Tibial nerve (tissue), 4 donors: Measurements from ENCODE around the gene SLC30A2. TPM values are rescaled to one million over a fixed set of nuclear protein-coding genes. Genes with fewer than 3 reads are reported as not detected.

Experiments
- DNase-seq, 2 donors: peaks; one replicate each; pipeline ENCODE4 v3.0.0-alpha.2; 2019; ENCODE audit warnings: low spot score in 2 of 2
- H3K27ac ChIP-seq, 4 donors: fragments of 200-600 bp; sonication (generic) in 3 of 4; one replicate each; pipeline ENCODE4 v1.5.1; 2017 to 2019; ENCODE audit warnings: mild to moderate bottlenecking in 1 of 4
- H3K27me3 ChIP-seq, 2 donors: fragments of 200-600 bp; sonication (generic) in 1 of 2; one replicate each; pipeline versions ENCODE4 v1.5.1 to v1.6.0; 2017 to 2019
- H3K36me3 ChIP-seq, 3 donors: fragments of 200-600 bp; sonication (generic); one replicate each; pipeline ENCODE4 v1.5.1; 2018 to 2019
- H3K4me1 ChIP-seq, 4 donors: fragments of 200-600 bp; sonication (generic) in 3 of 4; one replicate each; pipeline ENCODE4 v1.5.1; 2017 to 2019
- H3K4me3 ChIP-seq, 4 donors: fragments of 200-600 bp; sonication (generic) in 3 of 4; one replicate each; pipeline ENCODE4 v1.5.1; 2017 to 2019; ENCODE audit warnings: mild to moderate bottlenecking in 1 of 4, moderate library complexity in 1 of 4
- H3K9me3 ChIP-seq, 4 donors: fragments of 200-600 bp; sonication (generic) in 3 of 4; one replicate each; pipeline ENCODE4 v1.5.1; 2017 to 2019
- EP300 ChIP-seq, 2 donors: sonication (generic); formaldehyde crosslinking; IDR thresholded peaks; one replicate each; pipeline ENCODE4 v1.6.1; 2017; ENCODE audit warnings: antibody characterized with exemption in 2 of 2, mild to moderate bottlenecking in 1 of 2
- POLR2A ChIP-seq, 2 donors: fragments of 450-650 bp; IDR thresholded peaks; one replicate each; pipeline ENCODE4 v1.6.1; 2017; ENCODE audit warnings: antibody characterized with exemption in 2 of 2, mild to moderate bottlenecking in 2 of 2, moderate library complexity in 2 of 2
- WGBS, 2 donors: methylation state at CpG; one replicate each; pipeline ENCODE4 v1.1.5; 2018; 5-methylcytosine and 5-hydroxymethylcytosine counted together
- total RNA-seq, 4 donors: library from RNA; depleted of rRNA; stranded (reverse); fragments of >200 nt; gene quantifications; one replicate each; pipeline ENCODE4 v1.1.0, GENCODE V29; 2016
- TF ChIP-seq, protein P1 (sequence below), 5 experiments: fragments of 200-600 bp in 3 of 5; fragments of 450-650 bp in 2 of 5; sonication (generic) in 3 of 5; IDR thresholded peaks; one replicate each; pipeline ENCODE4 v1.5.1; 2016 to 2019; ENCODE audit warnings: antibody characterized with exemption in 5 of 5, mild to moderate bottlenecking in 3 of 5, moderate library complexity in 2 of 5

The SLC30A2 gene
- total RNA-seq, 4 donors from 2014 or later, result not detected

- WGBS, 2 donors, result 22 to 23% methylated on average over 6 of the region's 6 CpGs
- Histone ChIP-seq H3K4me3 (peak overlapping the region in 1 of 4 donors; percentile 49), H3K27me3 (no peaks in the 10 kb centered on the region), H3K27ac (peak overlapping the region; percentile 34 to 87 (median 65)), H3K9me3 (no peaks in the 10 kb centered on the region), H3K4me1 (peaks cover 0 to 55% (median 10%) of the 10 kb centered on the region in 4 donors), H3K36me3 (no peaks in the 10 kb centered on the region)
- TF ChIP-seq EP300 (IDR thresholded peaks at IDR 0.05) (peak in 1 of 2 donors; percentile 54), POLR2A (IDR thresholded peaks at IDR 0.05) (peak in 1 of 2 donors; percentile 24)
- TF ChIP-seq, protein P1, sequence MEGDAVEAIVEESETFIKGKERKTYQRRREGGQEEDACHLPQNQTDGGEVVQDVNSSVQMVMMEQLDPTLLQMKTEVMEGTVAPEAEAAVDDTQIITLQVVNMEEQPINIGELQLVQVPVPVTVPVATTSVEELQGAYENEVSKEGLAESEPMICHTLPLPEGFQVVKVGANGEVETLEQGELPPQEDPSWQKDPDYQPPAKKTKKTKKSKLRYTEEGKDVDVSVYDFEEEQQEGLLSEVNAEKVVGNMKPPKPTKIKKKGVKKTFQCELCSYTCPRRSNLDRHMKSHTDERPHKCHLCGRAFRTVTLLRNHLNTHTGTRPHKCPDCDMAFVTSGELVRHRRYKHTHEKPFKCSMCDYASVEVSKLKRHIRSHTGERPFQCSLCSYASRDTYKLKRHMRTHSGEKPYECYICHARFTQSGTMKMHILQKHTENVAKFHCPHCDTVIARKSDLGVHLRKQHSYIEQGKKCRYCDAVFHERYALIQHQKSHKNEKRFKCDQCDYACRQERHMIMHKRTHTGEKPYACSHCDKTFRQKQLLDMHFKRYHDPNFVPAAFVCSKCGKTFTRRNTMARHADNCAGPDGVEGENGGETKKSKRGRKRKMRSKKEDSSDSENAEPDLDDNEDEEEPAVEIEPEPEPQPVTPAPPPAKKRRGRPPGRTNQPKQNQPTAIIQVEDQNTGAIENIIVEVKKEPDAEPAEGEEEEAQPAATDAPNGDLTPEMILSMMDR (IDR thresholded peaks at IDR 0.05), result no peak
- DNase-seq, result no peak
Measured at GRCh38 chr1:26020330-26020768, 25.6 kb downstream of the SLC30A2 start.

GRCh38 chr1:26019641-26020315, 26.1 kb downstream of the SLC30A2 start:
- WGBS, 2 donors, result 50 to 61% methylated on average over 8 of the region's 8 CpGs
- Histone ChIP-seq H3K36me3 (no peaks in the 10 kb centered on the region), H3K27ac (peak overlapping the region in 2 of 4 donors; percentile 75 to 87), H3K4me3 (no peak overlapping the region), H3K4me1 (peaks cover 0 to 54% (median 10%) of the 10 kb centered on the region in 4 donors), H3K9me3 (no peaks in the 10 kb centered on the region), H3K27me3 (no peaks in the 10 kb centered on the region)
- no peak for DNase-seq
- TF ChIP-seq POLR2A (IDR thresholded peaks at IDR 0.05), result no peak
- no peak for TF ChIP-seq EP300 (IDR thresholded peaks at IDR 0.05)
- TF ChIP-seq, protein P1 (IDR thresholded peaks at IDR 0.05), result no peak

GRCh38 chr1:26017606-26018005, 28.3 kb downstream of the SLC30A2 start:
- no peaks in the 10 kb centered on the region for H3K36me3 ChIP-seq
- H3K9me3 ChIP-seq, result no peaks in the 10 kb centered on the region
- H3K4me3 ChIP-seq, result no peak overlapping the region
- TF ChIP-seq EP300 (IDR thresholded peaks at IDR 0.05) (no peak), POLR2A (IDR thresholded peaks at IDR 0.05) (no peak)
- TF ChIP-seq, protein P1 (IDR thresholded peaks at IDR 0.05), result no peak
- no peak for DNase-seq
- H3K27ac ChIP-seq, result no peak overlapping the region
- 59 to 66% methylated on average over 6 of the region's 6 CpGs for WGBS, 2 donors
- peaks cover 0 to 43% (median 7%) of the 10 kb centered on the region in 4 donors for H3K4me1 ChIP-seq
- no peaks in the 10 kb centered on the region for H3K27me3 ChIP-seq

DNA sequence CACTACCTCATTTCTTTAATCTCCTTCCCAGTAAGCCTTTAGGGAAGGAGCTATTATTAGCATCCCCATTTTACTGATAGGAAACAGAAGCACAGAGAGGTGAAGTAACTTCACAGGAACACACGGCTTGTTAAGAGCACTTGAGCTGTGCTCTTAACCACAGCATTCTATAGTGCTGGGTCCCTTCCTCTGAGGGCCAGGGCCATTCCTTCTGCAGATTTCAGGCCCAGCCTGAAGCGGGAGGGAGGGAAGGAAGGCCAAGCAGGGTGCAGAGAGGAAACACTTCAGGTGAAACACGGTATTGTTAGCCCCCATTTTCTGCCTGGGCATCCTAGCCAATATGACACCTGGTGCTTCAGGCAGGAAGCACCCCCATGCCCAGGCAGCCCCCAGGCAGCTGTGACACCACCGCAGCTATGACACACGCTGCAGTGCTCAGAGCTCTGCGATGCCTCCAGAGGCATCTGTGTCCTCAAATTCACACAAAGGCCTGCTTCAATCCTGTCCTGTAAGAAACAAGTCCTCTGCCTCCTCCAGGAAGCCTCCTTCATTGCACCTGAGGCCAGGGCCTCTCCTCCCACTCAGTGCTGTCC, 28.9 kb downstream of the SLC30A2 start:
- H3K9me3 ChIP-seq, result no peaks in the 10 kb centered on the region
- no peak for DNase-seq
- peaks cover 0 to 38% (median 5%) of the 10 kb centered on the region in 4 donors for H3K4me1 ChIP-seq
- H3K27me3 ChIP-seq, result no peaks in the 10 kb centered on the region
- no peak overlapping the region for H3K4me3 ChIP-seq
- TF ChIP-seq, protein P1 (IDR thresholded peaks at IDR 0.05), result no peak
- no peak for TF ChIP-seq POLR2A (IDR thresholded peaks at IDR 0.05)
- 69 to 70% methylated on average over 6 of the region's 6 CpGs for WGBS, 2 donors
- no peaks in the 10 kb centered on the region for H3K36me3 ChIP-seq
- H3K27ac ChIP-seq, result no peak overlapping the region

- 78 to 81% methylated on average over 10 of the region's 10 CpGs for WGBS, 2 donors
- Histone ChIP-seq H3K36me3 (no peaks in the 10 kb centered on the region), H3K27me3 (no peaks in the 10 kb centered on the region), H3K4me3 (no peak overlapping the region), H3K4me1 (peaks cover 0 to 31% (median 2%) of the 10 kb centered on the region in 4 donors), H3K27ac (no peak overlapping the region), H3K9me3 (no peaks in the 10 kb centered on the region)
- TF ChIP-seq EP300 (IDR thresholded peaks at IDR 0.05) (no peak), POLR2A (IDR thresholded peaks at IDR 0.05) (no peak)
- TF ChIP-seq, protein P1 (IDR thresholded peaks at IDR 0.05), result no peak
- DNase-seq, result no peak
Measured at GRCh38 chr1:26016258-26016952, 29.5 kb downstream of the SLC30A2 start.
